HepG2 (cell line): ENCODE data around the gene IL17RB. TPM values are rescaled to one million over a fixed set of nuclear protein-coding genes. Genes with fewer than 3 reads are reported as not detected.

ENCODE experiments used
- ASH2L ChIP-seq: fragments of 300-600, 200-600 bp; sonication (generic); IDR thresholded peaks from 2 replicates; pipeline ENCODE4 v1.7.0; 2017; ENCODE audit warnings: low read depth, mild to moderate bottlenecking, moderate library complexity, mixed read lengths, low read length; ENCODE audit not compliant: insufficient read length
- BORCS8-MEF2B ChIP-seq: sonication (generic); formaldehyde crosslinking; IDR thresholded peaks from 2 replicates; pipeline ENCODE4 v1.8.0; 2022; ENCODE audit warnings: mild to moderate bottlenecking, missing genetic modification reagents
- FOSL2 ChIP-seq: sonication (generic); formaldehyde crosslinking; IDR thresholded peaks from 2 replicates; pipeline ENCODE4 v1.4.0; 2020; ENCODE audit warnings: missing genetic modification reagents
- KDM4B ChIP-seq: sonication (generic); formaldehyde crosslinking; IDR thresholded peaks from 2 replicates; pipeline ENCODE4 v1.4.0; 2020; ENCODE audit warnings: missing genetic modification reagents
- KDM5B ChIP-seq: sonication (generic); formaldehyde crosslinking; IDR thresholded peaks from 2 replicates; pipeline ENCODE4 v1.4.0; 2020; ENCODE audit warnings: missing genetic modification reagents, mild to moderate bottlenecking, borderline replicate concordance
- KLF6 ChIP-seq: IDR thresholded peaks from 2 replicates; pipeline ENCODE4 v1.8.0; 2016; ENCODE audit warnings: missing biosample characterization, missing genetic modification reagents
- NCOA5 ChIP-seq: sonication (generic); formaldehyde crosslinking; IDR thresholded peaks from 2 replicates; pipeline ENCODE4 v1.4.0; 2020; ENCODE audit warnings: missing genetic modification reagents
- NFIC ChIP-seq: IDR thresholded peaks from 2 replicates; pipeline ENCODE4 v1.6.1; 2012; ENCODE audit warnings: mild to moderate bottlenecking, low read length, inconsistent platforms
- POLR2AphosphoS5 ChIP-seq: IDR thresholded peaks from 2 replicates; pipeline ENCODE4 v1.6.1; 2012; ENCODE audit warnings: low read depth, low read length
- RFX5 ChIP-seq: IDR thresholded peaks from 2 replicates; pipeline ENCODE4 v1.6.1; 2011; ENCODE audit warnings: low read depth, low read length, improper control_type of control experiment
- SMAD1 ChIP-seq: sonication (generic); formaldehyde crosslinking; IDR thresholded peaks from 2 replicates; pipeline ENCODE4 v1.4.0; 2020; ENCODE audit warnings: missing genetic modification reagents, low read depth, mild to moderate bottlenecking, borderline replicate concordance
- SNRNP70 ChIP-seq: fragments of 200-400 bp; formaldehyde crosslinking; IDR thresholded peaks from 2 replicates; pipeline ENCODE4 v1.6.1; 2017; ENCODE audit warnings: mild to moderate bottlenecking, low read depth, low read length, moderate library complexity
- polyA plus RNA-seq, 8 experiments: library from polyadenylated mRNA; depleted of rRNA in 3 of 8; stranded (reverse) in 7 of 8; unstranded in 1 of 8; fragments of >200 nt; fragmentation: Illumina TruSeq in 4 of 8; extraction: Trizol in 4 of 8; gene quantifications; 2 replicates each; pipeline versions ENCODE4 v1.2.1 to v1.2.3, GENCODE V29; 2011 to 2016; ENCODE audit warnings: low read depth in 4 of 8, missing spikeins in 1 of 8, mixed read lengths in 1 of 8; ENCODE audit not compliant: insufficient read depth in 1 of 8
- total RNA-seq, 5 experiments: library from RNA; depleted of rRNA; stranded (reverse); fragments of >200 nt; fragmentation: Illumina TruSeq; extraction: Trizol; gene quantifications; 2 replicates each; pipeline ENCODE4 v1.2.3, GENCODE V29; 2016; ENCODE audit warnings: low read depth in 1 of 5
- TF ChIP-seq, protein P1 (sequence below): sonication (generic); formaldehyde crosslinking; IDR thresholded peaks from 2 replicates; pipeline ENCODE4 v1.5.0; 2020; ENCODE audit warnings: mild to moderate bottlenecking, missing genetic modification reagents
- TF ChIP-seq, protein P2 (sequence below): sonication (generic); formaldehyde crosslinking; IDR thresholded peaks from 2 replicates; pipeline ENCODE4 v1.4.0; 2020; ENCODE audit warnings: mild to moderate bottlenecking, missing genetic modification reagents
- TF ChIP-seq, protein P3 (sequence below): sonication (generic); formaldehyde crosslinking; IDR thresholded peaks from 2 replicates; pipeline ENCODE4 v1.4.0; 2020; ENCODE audit warnings: mild to moderate bottlenecking, low read depth, missing genetic modification reagents
- TF ChIP-seq, protein P4 (sequence below): sonication (generic); formaldehyde crosslinking; IDR thresholded peaks from 2 replicates; pipeline ENCODE4 v1.5.1; 2020; ENCODE audit warnings: mild to moderate bottlenecking, missing genetic modification reagents, moderate library complexity
- TF ChIP-seq, protein P5 (sequence below): sonication (generic); formaldehyde crosslinking; IDR thresholded peaks from 2 replicates; pipeline ENCODE4 v1.8.0; 2022; ENCODE audit warnings: low read depth, missing genetic modification reagents

The IL17RB gene
- total and polyA plus RNA-seq, 2 of the 13 experiments (the other 11 are each of a cell fraction or from before 2014, with no cell fraction given) = 130 to 190 TPM

DNA sequence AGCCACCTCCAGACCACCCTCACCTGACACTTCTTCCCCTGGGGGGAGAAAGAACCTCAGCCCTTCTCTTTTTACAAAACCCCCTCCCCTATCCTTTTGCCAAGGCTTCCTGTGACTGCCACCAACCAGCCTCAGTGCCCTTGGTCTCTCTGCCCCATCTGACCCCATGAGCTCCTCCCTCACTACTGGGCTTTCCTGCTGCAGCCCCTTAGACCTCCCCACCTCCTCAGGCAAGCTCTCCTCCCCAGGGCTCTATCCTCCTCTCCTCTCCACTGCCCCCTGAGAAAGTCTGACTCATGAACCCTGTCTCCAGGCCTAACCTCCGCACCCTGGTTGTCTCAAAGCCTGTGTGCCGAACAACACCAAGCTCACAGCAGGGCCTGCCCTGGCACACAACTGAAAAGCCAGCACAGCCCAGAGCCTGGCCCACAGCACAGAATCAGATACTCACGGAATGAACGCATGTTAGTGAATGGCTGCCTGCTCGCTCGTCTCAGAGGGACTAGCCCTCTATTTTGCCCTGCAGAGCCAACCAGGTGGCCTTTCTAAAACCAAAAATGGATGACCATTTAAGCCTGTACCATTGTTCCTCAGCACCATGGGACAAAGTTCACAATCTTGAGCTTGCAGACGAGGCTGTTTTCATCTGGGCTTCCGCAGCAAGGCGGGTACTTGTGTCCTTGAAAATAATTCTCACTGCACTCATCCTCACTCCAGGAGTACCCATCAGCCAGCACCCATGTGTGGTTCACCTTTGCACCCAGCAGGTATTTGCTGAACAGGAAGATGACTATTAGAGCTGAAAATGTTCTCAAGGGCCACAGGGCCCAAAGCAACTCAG lies 1.9 kb upstream of the IL17RB start (continued):
- TF ChIP-seq, protein P1, sequence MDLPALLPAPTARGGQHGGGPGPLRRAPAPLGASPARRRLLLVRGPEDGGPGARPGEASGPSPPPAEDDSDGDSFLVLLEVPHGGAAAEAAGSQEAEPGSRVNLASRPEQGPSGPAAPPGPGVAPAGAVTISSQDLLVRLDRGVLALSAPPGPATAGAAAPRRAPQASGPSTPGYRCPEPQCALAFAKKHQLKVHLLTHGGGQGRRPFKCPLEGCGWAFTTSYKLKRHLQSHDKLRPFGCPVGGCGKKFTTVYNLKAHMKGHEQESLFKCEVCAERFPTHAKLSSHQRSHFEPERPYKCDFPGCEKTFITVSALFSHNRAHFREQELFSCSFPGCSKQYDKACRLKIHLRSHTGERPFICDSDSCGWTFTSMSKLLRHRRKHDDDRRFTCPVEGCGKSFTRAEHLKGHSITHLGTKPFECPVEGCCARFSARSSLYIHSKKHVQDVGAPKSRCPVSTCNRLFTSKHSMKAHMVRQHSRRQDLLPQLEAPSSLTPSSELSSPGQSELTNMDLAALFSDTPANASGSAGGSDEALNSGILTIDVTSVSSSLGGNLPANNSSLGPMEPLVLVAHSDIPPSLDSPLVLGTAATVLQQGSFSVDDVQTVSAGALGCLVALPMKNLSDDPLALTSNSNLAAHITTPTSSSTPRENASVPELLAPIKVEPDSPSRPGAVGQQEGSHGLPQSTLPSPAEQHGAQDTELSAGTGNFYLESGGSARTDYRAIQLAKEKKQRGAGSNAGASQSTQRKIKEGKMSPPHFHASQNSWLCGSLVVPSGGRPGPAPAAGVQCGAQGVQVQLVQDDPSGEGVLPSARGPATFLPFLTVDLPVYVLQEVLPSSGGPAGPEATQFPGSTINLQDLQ = no peak; the same call in 1 of the 2 replicates
- TF ChIP-seq, protein P2, sequence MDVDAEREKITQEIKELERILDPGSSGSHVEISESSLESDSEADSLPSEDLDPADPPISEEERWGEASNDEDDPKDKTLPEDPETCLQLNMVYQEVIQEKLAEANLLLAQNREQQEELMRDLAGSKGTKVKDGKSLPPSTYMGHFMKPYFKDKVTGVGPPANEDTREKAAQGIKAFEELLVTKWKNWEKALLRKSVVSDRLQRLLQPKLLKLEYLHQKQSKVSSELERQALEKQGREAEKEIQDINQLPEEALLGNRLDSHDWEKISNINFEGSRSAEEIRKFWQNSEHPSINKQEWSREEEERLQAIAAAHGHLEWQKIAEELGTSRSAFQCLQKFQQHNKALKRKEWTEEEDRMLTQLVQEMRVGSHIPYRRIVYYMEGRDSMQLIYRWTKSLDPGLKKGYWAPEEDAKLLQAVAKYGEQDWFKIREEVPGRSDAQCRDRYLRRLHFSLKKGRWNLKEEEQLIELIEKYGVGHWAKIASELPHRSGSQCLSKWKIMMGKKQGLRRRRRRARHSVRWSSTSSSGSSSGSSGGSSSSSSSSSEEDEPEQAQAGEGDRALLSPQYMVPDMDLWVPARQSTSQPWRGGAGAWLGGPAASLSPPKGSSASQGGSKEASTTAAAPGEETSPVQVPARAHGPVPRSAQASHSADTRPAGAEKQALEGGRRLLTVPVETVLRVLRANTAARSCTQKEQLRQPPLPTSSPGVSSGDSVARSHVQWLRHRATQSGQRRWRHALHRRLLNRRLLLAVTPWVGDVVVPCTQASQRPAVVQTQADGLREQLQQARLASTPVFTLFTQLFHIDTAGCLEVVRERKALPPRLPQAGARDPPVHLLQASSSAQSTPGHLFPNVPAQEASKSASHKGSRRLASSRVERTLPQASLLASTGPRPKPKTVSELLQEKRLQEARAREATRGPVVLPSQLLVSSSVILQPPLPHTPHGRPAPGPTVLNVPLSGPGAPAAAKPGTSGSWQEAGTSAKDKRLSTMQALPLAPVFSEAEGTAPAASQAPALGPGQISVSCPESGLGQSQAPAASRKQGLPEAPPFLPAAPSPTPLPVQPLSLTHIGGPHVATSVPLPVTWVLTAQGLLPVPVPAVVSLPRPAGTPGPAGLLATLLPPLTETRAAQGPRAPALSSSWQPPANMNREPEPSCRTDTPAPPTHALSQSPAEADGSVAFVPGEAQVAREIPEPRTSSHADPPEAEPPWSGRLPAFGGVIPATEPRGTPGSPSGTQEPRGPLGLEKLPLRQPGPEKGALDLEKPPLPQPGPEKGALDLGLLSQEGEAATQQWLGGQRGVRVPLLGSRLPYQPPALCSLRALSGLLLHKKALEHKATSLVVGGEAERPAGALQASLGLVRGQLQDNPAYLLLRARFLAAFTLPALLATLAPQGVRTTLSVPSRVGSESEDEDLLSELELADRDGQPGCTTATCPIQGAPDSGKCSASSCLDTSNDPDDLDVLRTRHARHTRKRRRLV = peak; percentile 40; the same call in 1 of the 2 replicates
- TF ChIP-seq KLF6 (CRISPR knock-in tag) (peak; percentile 44; the same call in 1 of the 2 replicates), ASH2L (no peak), SMAD1 (CRISPR knock-in tag) (peak; percentile 44; the same call in 1 of the 2 replicates), BORCS8-MEF2B (CRISPR knock-in tag) (no peak; the same call in none of the 2 replicates), NCOA5 (CRISPR knock-in tag) (peak; percentile 12; the same call in 1 of the 2 replicates), NFIC (0 out of 2 replicates have a peak, but pooled peaks have one; percentile 48), SNRNP70 (no peak), KDM4B (CRISPR knock-in tag) (no peak), POLR2AphosphoS5 (peak; percentile 40; the same call in 1 of the 2 replicates), KDM5B (CRISPR knock-in tag) (no peak), RFX5 (no peak), FOSL2 (CRISPR knock-in tag) (peak; percentile 56)
- TF ChIP-seq, protein P3, sequence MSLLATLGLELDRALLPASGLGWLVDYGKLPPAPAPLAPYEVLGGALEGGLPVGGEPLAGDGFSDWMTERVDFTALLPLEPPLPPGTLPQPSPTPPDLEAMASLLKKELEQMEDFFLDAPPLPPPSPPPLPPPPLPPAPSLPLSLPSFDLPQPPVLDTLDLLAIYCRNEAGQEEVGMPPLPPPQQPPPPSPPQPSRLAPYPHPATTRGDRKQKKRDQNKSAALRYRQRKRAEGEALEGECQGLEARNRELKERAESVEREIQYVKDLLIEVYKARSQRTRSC (CRISPR knock-in tag) = no peak; the same call in 1 of the 2 replicates
- TF ChIP-seq, protein P4, sequence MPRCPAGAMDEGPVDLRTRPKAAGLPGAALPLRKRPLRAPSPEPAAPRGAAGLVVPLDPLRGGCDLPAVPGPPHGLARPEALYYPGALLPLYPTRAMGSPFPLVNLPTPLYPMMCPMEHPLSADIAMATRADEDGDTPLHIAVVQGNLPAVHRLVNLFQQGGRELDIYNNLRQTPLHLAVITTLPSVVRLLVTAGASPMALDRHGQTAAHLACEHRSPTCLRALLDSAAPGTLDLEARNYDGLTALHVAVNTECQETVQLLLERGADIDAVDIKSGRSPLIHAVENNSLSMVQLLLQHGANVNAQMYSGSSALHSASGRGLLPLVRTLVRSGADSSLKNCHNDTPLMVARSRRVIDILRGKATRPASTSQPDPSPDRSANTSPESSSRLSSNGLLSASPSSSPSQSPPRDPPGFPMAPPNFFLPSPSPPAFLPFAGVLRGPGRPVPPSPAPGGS (CRISPR knock-in tag) = no peak
- TF ChIP-seq, protein P5, sequence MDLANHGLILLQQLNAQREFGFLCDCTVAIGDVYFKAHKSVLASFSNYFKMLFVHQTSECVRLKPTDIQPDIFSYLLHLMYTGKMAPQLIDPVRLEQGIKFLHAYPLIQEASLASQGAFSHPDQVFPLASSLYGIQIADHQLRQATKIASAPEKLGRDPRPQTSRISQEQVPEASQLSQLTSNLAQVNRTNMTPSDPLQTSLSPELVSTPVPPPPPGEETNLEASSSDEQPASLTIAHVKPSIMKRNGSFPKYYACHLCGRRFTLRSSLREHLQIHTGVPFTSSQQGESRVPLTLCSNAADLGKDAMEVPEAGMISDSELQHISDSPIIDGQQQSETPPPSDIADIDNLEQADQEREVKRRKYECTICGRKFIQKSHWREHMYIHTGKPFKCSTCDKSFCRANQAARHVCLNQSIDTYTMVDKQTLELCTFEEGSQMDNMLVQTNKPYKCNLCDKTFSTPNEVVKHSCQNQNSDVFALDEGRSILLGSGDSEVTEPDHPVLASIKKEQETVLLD (CRISPR knock-in tag) = 0 out of 2 replicates have a peak, but pooled peaks have one; percentile 19
